Epithelial cell of prostate (primary cell): ENCODE data around the gene MPRIP.

Experiments
- DNase-seq: peaks from one replicate; pipeline ENCODE4 v3.0.0-alpha.2; 2011; ENCODE audit warnings: low read depth, low spot score
- H3K27ac ChIP-seq: fragments of 450-650 bp; 2 replicates; pipeline ENCODE4 v1.5.1; 2017; ENCODE audit warnings: mild to moderate bottlenecking

Gene MPRIP

DNA sequence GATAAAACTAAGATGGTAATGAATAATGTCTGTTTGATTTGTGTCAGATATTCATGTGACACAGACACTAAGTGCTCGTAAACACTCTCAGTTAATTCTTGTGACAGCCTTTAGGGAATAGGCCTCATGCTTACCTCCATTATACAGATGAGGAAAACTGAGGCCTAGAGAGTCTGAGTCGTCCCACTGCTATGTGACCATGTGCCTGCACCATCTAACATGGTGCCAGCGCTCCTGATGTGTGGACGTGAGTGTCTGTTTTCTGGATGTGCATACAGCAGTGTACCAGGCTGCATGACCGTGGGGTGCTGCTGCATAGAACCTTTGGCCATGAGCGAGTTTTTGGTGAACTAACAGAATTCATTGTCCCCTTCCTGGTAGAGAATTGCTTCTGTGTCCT lies 61.8 kb downstream of the MPRIP start:
- no peak overlapping the region for H3K27ac ChIP-seq
- no peak for DNase-seq

GRCh38 chr17:17104494-17104893 lies 62.2 kb downstream of the MPRIP start:
- DNase-seq: no peak
- H3K27ac ChIP-seq: no peak overlapping the region

- H3K27ac ChIP-seq: peak overlapping the region; percentile 49
- no peak for DNase-seq
These were observed 63.7 kb downstream of the MPRIP start for GRCh38 chr17:17105976-17106375.

DNA sequence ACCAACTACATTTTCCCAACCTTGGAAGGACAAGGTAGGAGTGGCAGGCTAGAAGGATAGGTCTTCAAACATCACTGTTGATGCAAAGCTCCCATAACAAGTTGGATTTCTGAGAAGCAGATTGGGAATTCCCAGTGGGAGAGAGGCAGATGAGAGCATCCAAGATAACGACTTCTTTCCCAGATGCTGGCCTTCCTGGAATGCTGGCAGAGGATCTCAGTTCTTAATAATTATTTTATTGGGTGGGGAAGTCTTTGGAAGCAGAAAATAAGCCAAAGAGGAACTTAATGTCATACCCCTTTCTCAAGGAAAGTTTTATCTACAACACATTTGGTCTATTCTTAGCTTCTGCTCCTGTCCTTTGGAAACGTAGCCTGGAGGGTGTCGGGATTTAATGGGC lies 64.5 kb downstream of the MPRIP start:
- peak overlapping the region; percentile 49 for H3K27ac ChIP-seq
- DNase-seq: no peak

- DNase-seq: no peak
- H3K27ac ChIP-seq: peak overlapping the region; percentile 49
These were observed 65.0 kb downstream of the MPRIP start for GRCh38 chr17:17107281-17107680.

DNA sequence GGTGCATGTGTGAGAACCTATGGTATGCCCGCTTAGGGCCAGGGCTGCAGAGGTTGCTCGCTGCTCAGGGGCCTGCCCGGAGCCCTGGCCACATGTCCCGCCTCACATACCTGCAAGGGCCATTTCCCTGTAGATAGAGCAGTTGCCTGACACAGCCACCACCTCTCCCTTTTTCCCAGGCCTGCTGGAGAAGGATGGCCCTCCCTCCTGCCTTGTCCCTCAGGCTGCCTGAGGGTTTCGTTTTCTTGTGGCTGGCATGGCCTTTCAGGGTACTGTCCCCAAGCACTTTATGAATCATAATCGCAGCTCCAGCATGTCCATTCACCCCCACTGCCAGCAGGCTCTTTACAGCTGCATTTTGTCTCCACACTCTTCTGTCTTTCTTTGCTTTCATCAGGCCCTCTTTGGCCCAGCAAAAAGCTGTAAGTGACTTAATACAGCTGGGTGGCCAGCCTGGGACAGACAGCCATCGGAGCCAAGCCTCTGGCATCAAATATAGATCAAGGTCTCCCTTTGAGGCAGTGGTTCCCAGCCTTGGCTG lies 65.7 kb downstream of the MPRIP start:
- DNase-seq: no peak
- peak overlapping the region; percentile 49 for H3K27ac ChIP-seq

GRCh38 chr17:17108451-17109049 lies 66.3 kb downstream of the MPRIP start:
- DNase-seq: no peak
- peak overlapping the region; percentile 49 for H3K27ac ChIP-seq

DNA sequence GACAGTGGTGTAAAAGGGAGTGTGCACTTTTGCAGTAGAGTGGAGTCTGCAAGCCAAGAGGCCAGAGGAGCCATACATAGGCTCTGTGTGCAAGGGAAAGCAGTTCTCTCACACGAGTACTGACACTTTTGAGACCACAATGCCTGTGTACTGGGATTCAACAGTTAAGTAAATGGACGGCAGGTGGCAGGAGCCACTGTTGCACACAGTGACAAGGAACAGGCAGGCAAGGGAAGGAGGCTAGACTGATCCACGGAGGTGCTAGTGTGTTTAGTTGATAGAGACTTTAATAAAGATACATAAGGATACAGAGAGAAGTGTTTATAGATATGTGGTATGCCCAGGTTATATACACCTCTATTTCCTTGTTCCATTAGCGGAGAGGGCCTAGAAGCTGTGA lies 67.0 kb downstream of the MPRIP start:
- peak overlapping the region; percentile 49 for H3K27ac ChIP-seq
- DNase-seq: no peak

- H3K27ac ChIP-seq: peak overlapping the region; percentile 49
- DNase-seq: peak; percentile 29
These were observed 67.7 kb downstream of the MPRIP start for GRCh38 chr17:17109907-17110306.

- no peak for DNase-seq
- peak overlapping the region; percentile 49 for H3K27ac ChIP-seq
These were observed 68.3 kb downstream of the MPRIP start for GRCh38 chr17:17110520-17110919.

DNA sequence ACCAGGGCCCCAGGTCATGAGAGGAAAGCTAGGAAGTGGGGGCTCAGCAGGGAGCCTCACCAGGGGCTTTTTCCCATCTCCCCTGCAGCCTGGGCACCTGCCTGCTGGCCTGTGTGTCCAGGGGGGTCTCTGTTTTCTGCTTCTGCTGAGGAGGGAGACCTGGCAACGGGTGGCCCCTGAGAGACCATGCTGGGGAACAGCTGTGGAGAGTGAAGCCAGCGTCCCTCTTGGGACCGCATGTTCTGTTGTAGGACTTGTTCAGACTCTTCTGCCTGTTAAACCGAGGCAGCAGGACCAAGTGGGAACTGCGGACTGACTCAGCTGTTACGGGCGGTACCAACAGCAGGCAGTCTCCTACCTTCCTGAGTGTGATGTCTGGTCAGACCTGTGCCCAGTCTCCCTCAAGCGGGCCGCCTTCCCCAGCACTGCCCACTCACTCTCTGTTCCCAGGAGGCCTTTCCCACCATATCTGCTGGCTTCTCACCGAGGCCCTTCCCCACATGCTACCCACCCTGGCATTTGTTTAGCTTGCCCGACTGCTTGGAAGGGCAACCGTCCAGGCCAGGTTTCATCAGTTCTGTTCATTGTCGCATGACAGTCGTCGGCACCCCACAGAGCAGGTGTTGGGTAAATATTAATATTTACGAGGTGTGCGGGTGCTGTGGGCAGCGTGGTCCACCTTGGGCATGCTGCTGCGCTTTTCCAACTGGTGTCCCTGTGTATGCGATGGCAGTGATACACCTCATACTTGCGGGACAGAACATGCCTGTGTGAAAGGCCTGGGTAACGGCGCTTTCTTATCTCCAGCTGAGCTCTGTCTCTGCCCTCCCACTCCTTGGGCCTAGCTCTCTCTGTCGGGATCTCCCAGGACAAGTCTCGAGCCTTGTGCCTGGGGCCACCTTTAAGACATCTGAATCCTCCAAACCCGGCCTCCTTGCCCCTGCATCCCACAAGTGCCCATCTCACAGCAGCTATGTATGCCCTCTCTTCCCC lies 69.4 kb downstream of the MPRIP start:
- H3K27ac ChIP-seq: peak overlapping the region; percentile 49

GRCh38 chr17:17112628-17113200 lies 70.5 kb downstream of the MPRIP start:
- DNase-seq: no peak
- H3K27ac ChIP-seq: no peak overlapping the region

More for the DNA sequence above, 69.4 kb downstream of the MPRIP start:
- DNase-seq: no peak

GRCh38 chr17:17114592-17115225 lies 72.5 kb downstream of the MPRIP start:
- H3K27ac ChIP-seq: no peak overlapping the region

GRCh38 chr17:17115620-17116019 lies 73.4 kb downstream of the MPRIP start:
- no peak overlapping the region for H3K27ac ChIP-seq

More at GRCh38 chr17:17114592-17115225, 72.5 kb downstream of the MPRIP start:
- DNase-seq: no peak

GRCh38 chr17:17116406-17116805 lies 74.1 kb downstream of the MPRIP start:
- DNase-seq: no peak
- H3K27ac ChIP-seq: no peak overlapping the region

More at GRCh38 chr17:17115620-17116019, 73.4 kb downstream of the MPRIP start:
- DNase-seq: no peak

- DNase-seq: no peak
- H3K27ac ChIP-seq: peak overlapping the region; percentile 40
These were observed 75.7 kb downstream of the MPRIP start for GRCh38 chr17:17117923-17118322.

- no peak for DNase-seq
- H3K27ac ChIP-seq: peak overlapping the region; percentile 40
These were observed 76.1 kb downstream of the MPRIP start for GRCh38 chr17:17118399-17118798.

- H3K27ac ChIP-seq: peak overlapping the region; percentile 40
- DNase-seq: no peak
These were observed 76.8 kb downstream of the MPRIP start for GRCh38 chr17:17119106-17119505.

DNA sequence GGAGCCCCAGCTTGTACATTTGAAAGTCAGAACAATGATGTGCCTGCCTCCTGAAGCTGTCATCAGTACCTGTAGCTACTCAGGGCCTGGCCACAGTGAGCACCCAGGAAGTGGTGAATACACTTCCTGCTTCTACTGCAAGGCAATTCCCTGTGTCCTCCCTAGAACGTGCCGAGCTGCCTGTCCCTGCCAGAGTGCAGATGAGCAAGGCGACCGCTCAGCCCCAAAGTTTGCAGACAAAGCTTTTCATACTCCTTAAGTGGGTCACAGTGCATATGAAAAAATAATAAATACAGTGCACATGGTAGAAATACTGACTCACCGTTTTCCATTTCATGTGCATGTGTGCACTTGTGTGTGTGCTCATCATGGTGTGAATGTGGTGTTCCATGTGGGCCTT lies 77.3 kb downstream of the MPRIP start:
- DNase-seq: peak; percentile 40
- peak overlapping the region; percentile 40 for H3K27ac ChIP-seq

GRCh38 chr17:17120294-17120693 lies 78.0 kb downstream of the MPRIP start:
- peak overlapping the region; percentile 40 for H3K27ac ChIP-seq
- no peak for DNase-seq
